IMR-90 (cell line): ENCODE results near the gene DNAJA4. TPM values are rescaled to one million over a fixed set of nuclear protein-coding genes. Genes with fewer than 3 reads are reported as not detected.

Source experiments
- ATAC-seq: fragments of 200-7000 bp; cut with Tn5 transposase; 2 replicates; pipeline ENCODE4 v1.9.1; 2020; ENCODE audit warnings: low read depth, mild to moderate bottlenecking, moderate library complexity
- BruUV-seq: library from RNA; stranded (reverse); fragments of 400-500 nt; replicated peaks from 2 replicates; lab custom pipeline; 2021; lab: Mats Ljungman, UMichigan
- CTCF ChIA-PET: fragments of 300-600 bp; formaldehyde crosslinking; extraction: SDS; loops from one replicate; lab custom pipeline; 2021; ENCODE audit warnings: antibody characterized with exemption; lab: Yijun Ruan, JAX
- POLR2A ChIA-PET: fragments of 300-600 bp; sonication (Branson Sonifier 250); formaldehyde crosslinking; loops from one replicate; lab custom pipeline; 2022; ENCODE audit warnings: antibody characterized with exemption; ENCODE audit not compliant: unreplicated experiment; lab: Charles Lee
- DNase-seq: peaks from one replicate; pipeline ENCODE4 v3.0.0; 2013
- H2AFZ ChIP-seq: replicated peaks from 2 replicates; pipeline ENCODE3; 2013; ENCODE audit warnings: low read length, mild to moderate bottlenecking; ENCODE audit not compliant: poor library complexity
- H2AK5ac ChIP-seq: 2 replicates; pipeline ENCODE4 v1.6.1; 2013; ENCODE audit warnings: low read depth, low read length, inconsistent platforms
- H2AK9ac ChIP-seq: replicated peaks from 2 replicates; pipeline ENCODE3; 2013; ENCODE audit warnings: mild to moderate bottlenecking, low read depth, low read length, moderate library complexity; ENCODE audit not compliant: poor library complexity
- H2BK120ac ChIP-seq: 2 replicates; pipeline ENCODE4 v1.6.1; 2013; ENCODE audit warnings: low read depth, low read length, inconsistent platforms
- H2BK15ac ChIP-seq: 3 replicates; pipeline ENCODE4 v1.6.1; 2013; ENCODE audit warnings: low read depth, low read length, inconsistent platforms
- H2BK20ac ChIP-seq: 2 replicates; pipeline ENCODE4 v1.6.1; 2013; ENCODE audit warnings: low read depth, mild to moderate bottlenecking, inconsistent platforms, low read length, moderate library complexity
- H2BK5ac ChIP-seq: 2 replicates; pipeline ENCODE4 v1.6.1; 2013; ENCODE audit warnings: mild to moderate bottlenecking, low read depth, low read length, inconsistent platforms; ENCODE audit not compliant: poor library complexity, severe bottlenecking
- H3K14ac ChIP-seq: replicated peaks from 2 replicates; pipeline ENCODE4 v1.6.1; 2013; ENCODE audit warnings: low read depth, low read length, inconsistent platforms
- H3K18ac ChIP-seq: 2 replicates; pipeline ENCODE4 v1.6.1; 2013; ENCODE audit warnings: low read depth, low read length, control low read depth
- H3K23ac ChIP-seq: 2 replicates; pipeline ENCODE4 v1.6.1; 2013; ENCODE audit warnings: low read depth, low read length, inconsistent platforms
- H3K27ac ChIP-seq: 2 replicates; pipeline ENCODE4 v1.5.1; 2013; ENCODE audit warnings: mild to moderate bottlenecking, control low read depth, low read length; ENCODE audit not compliant: insufficient read depth
- H3K27me3 ChIP-seq: 2 replicates; pipeline ENCODE4 v1.6.1; 2013; ENCODE audit warnings: low read length; ENCODE audit not compliant: control insufficient read depth, insufficient read depth
- H3K36me3 ChIP-seq: 2 replicates; pipeline ENCODE4 v1.6.1; 2013; ENCODE audit warnings: low read length, mixed read lengths; ENCODE audit not compliant: control insufficient read depth, insufficient read depth
- H3K4ac ChIP-seq: 2 replicates; pipeline ENCODE4 v1.6.1; 2013; ENCODE audit warnings: low read depth, low read length, inconsistent platforms
- H3K4me1 ChIP-seq: 2 replicates; pipeline ENCODE4 v1.6.1; 2013; ENCODE audit warnings: low read length, mixed read lengths; ENCODE audit not compliant: control insufficient read depth, insufficient read depth
- H3K4me2 ChIP-seq: 2 replicates; pipeline ENCODE4 v1.6.1; 2013; ENCODE audit warnings: low read depth, mild to moderate bottlenecking, control low read depth, low read length, moderate library complexity
- H3K4me3 ChIP-seq: 2 replicates; pipeline ENCODE4 v1.5.1; 2013; ENCODE audit warnings: low read depth, mild to moderate bottlenecking, control low read depth, low read length, moderate library complexity; ENCODE audit not compliant: insufficient read depth
- H3K56ac ChIP-seq: 2 replicates; pipeline ENCODE4 v1.6.1; 2013; ENCODE audit warnings: low read length, inconsistent platforms; ENCODE audit not compliant: insufficient read depth; ENCODE audit errors: extremely low read depth
- H3K79me1 ChIP-seq, 2 experiments: 2 replicates each; pipeline ENCODE4 v1.6.1; 2013; ENCODE audit warnings: low read length in 2 of 2, inconsistent platforms in 1 of 2, low read depth in 1 of 2
- H3K9ac ChIP-seq: 2 replicates; pipeline ENCODE4 v1.6.1; 2013; ENCODE audit warnings: low read depth, low read length, control low read depth
- H3K9me1 ChIP-seq: 2 replicates; pipeline ENCODE4 v1.6.1; 2013; ENCODE audit warnings: low read length, inconsistent platforms; ENCODE audit not compliant: insufficient read depth
- H3K9me3 ChIP-seq: 2 replicates; pipeline ENCODE4 v1.6.1; 2013; ENCODE audit warnings: low read length; ENCODE audit not compliant: control insufficient read depth, insufficient read depth
- H4K20me1 ChIP-seq: 2 replicates; pipeline ENCODE4 v1.6.1; 2013; ENCODE audit warnings: low read length, inconsistent platforms; ENCODE audit not compliant: insufficient read depth
- H4K5ac ChIP-seq: 2 replicates; pipeline ENCODE4 v1.6.1; 2013; ENCODE audit warnings: mild to moderate bottlenecking, low read depth, low read length, control low read depth
- H4K8ac ChIP-seq, 2 experiments: 2 replicates each; pipeline ENCODE4 v1.6.1; 2013; ENCODE audit warnings: low read depth in 2 of 2, low read length in 2 of 2, control low read depth in 1 of 2, inconsistent platforms in 1 of 2
- H4K91ac ChIP-seq: 2 replicates; pipeline ENCODE4 v1.6.1; 2013; ENCODE audit warnings: low read depth, low read length, inconsistent platforms; ENCODE audit not compliant: insufficient read depth
- CEBPB ChIP-seq: IDR thresholded peaks from 2 replicates; pipeline ENCODE4 v1.6.1; 2012; ENCODE audit warnings: low read depth, low read length, improper control_type of control experiment
- CHD1 ChIP-seq: IDR thresholded peaks from 2 replicates; pipeline ENCODE4 v1.6.1; 2012; ENCODE audit warnings: low read depth, low read length, improper control_type of control experiment
- FOS ChIP-seq: fragments of 150-350 bp; IDR thresholded peaks from 2 replicates; pipeline ENCODE4 v1.6.1; 2016; ENCODE audit warnings: low read depth, low read length
- MAZ ChIP-seq: IDR thresholded peaks from 2 replicates; pipeline ENCODE4 v1.6.1; 2012; ENCODE audit warnings: low read depth, mild to moderate bottlenecking, low read length, improper control_type of control experiment, moderate library complexity, borderline replicate concordance
- POLR2A ChIP-seq: IDR thresholded peaks from 2 replicates; pipeline ENCODE4 v1.6.1; 2012; ENCODE audit warnings: mild to moderate bottlenecking, low read depth, low read length
- RAD21 ChIP-seq: IDR thresholded peaks from 2 replicates; pipeline ENCODE4 v1.6.1; 2012; ENCODE audit warnings: low read length, improper control_type of control experiment
- RCOR1 ChIP-seq: IDR thresholded peaks from 2 replicates; pipeline ENCODE4 v1.6.1; 2012; ENCODE audit warnings: mild to moderate bottlenecking, low read length, improper control_type of control experiment; ENCODE audit not compliant: insufficient replicate concordance
- RFX5 ChIP-seq: IDR thresholded peaks from 2 replicates; pipeline ENCODE4 v1.8.0; 2012; ENCODE audit warnings: low read depth, mild to moderate bottlenecking, low read length, moderate library complexity
- WGBS, 2 experiments: methylation state at CpG; one replicate each; pipeline versions ENCODE4 v1.1.5 to v1.1.7; 2013; ENCODE audit warnings: missing lambda C conversion rate in 2 of 2; ENCODE audit not compliant: insufficient read length in 1 of 2; ENCODE audit errors: extremely low coverage in 2 of 2; 5-methylcytosine and 5-hydroxymethylcytosine counted together
- dilution Hi-C: fragments of 300-500 bp; cut with HindIII; formaldehyde crosslinking; loops from one replicate; pipeline ENCODE4 v1.14.3; 2018; ENCODE audit warnings: low sequenced_read_pairs; ENCODE audit not compliant: unreplicated experiment
- in situ Hi-C: fragments of 300-500 bp; cut with MboI; formaldehyde crosslinking; loops from 3 replicates; pipeline ENCODE4 v1.14.3; 2019; ENCODE audit warnings: low sequenced_read_pairs, inconsistent platforms, mixed read lengths
- intact Hi-C: fragments of 100-400 bp; cut with micrococcal nuclease; formaldehyde crosslinking; loops from 2 replicates; pipeline ENCODE4 v1.10.0; 2022
- polyA plus RNA-seq, 3 experiments: library from polyadenylated mRNA; depleted of rRNA; stranded (reverse); fragments of >200 nt; gene quantifications; 2 replicates each; pipeline ENCODE4 v1.2.3, GENCODE V29; 2012; ENCODE audit warnings: low replicate concordance in 1 of 3
- total RNA-seq: library from RNA; depleted of rRNA; stranded (reverse); fragments of >200 nt; gene quantifications from 2 replicates; pipeline ENCODE4 v1.2.3, GENCODE V29; 2012
- TF ChIP-seq, protein P1 (sequence below): fragments of 150-350 bp; IDR thresholded peaks from 2 replicates; pipeline ENCODE4 v1.6.1; 2017; ENCODE audit warnings: mild to moderate bottlenecking, antibody characterized with exemption, low read length, low read depth
- TF ChIP-seq, protein P2 (sequence below): conservative IDR thresholded peaks from 2 replicates; pipeline ENCODE4 v1.5.1; 2012; ENCODE audit warnings: mild to moderate bottlenecking, low read depth, low read length, improper control_type of control experiment
- TF ChIP-seq, protein P3 (sequence below): fragments of 150-350 bp; IDR thresholded peaks from 2 replicates; pipeline ENCODE4 v1.6.1; 2016; ENCODE audit warnings: low read depth, mild to moderate bottlenecking, low read length, moderate library complexity, borderline replicate concordance

DNAJA4 gene
- total and polyA plus RNA-seq, 2 of the 4 experiments (the other 2 are of a cell fraction), result 0.18 to 0.32 TPM

DNA sequence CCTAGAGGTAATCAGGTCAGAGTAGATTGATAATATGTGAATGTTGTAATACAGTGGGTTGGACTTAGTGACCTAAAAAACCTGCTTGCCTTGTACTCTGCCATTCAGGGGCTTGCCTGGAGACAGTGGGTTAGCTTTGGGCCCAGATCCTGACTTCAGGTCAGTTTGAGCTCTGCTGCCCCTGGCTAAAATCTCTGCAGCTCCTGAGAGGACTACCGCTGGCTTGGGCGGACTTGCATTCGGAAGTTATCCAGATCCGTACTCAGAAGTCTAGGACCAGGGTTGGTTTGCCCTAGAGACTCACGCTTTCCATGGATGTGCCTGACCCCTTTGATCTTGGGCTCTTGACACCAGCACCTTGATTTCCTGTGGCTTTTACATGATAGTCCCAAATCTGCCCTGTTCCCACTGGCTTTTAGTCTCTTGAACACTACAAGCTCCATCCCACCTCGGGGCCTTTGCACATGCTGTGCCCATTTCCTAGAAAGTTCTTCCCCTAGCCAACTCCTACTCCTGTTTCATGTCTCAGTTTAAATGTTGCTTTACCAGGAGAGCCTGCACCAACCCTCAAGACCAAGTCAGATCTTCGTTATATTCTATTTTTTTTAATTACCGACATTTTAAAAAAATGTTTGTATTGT, 35.9 kb upstream of the DNAJA4 start:
- Histone ChIP-seq H3K9me3 (peaks cover 3% of the 10 kb centered on the region; the same call in 1 of the 2 replicates), H3K27ac (no peak overlapping the region), H3K56ac (no peak overlapping the region), H3K14ac (no peak overlapping the region), H3K27me3 (peaks cover 43% of the 10 kb centered on the region), H3K4ac (no peak overlapping the region), H2BK120ac (no peak overlapping the region), H3K9me1 (no peaks in the 10 kb centered on the region), H2AK5ac (no peak overlapping the region), H4K8ac (no peak overlapping the region), H4K5ac (no peak overlapping the region), H3K79me1 (no peaks in the 10 kb centered on the region), H2AK9ac (no peak overlapping the region), H2BK5ac (no peak overlapping the region), H2BK20ac (no peak overlapping the region), H3K18ac (no peak overlapping the region), H3K9ac (no peak overlapping the region), H4K20me1 (no peaks in the 10 kb centered on the region), H2AFZ (no peak overlapping the region), H3K4me1 (no peaks in the 10 kb centered on the region), H3K4me3 (no peak overlapping the region), H3K36me3 (no peaks in the 10 kb centered on the region), H4K91ac (no peak overlapping the region), H3K4me2 (no peak overlapping the region), H2BK15ac (no peak overlapping the region), H3K23ac (no peak overlapping the region)
- in situ Hi-C loops (no loop called here), dilution Hi-C loops (no loop called here), intact Hi-C loops (no loop called here)
- ChIA-PET POLR2A (no interaction called here), CTCF (interaction anchor here (0.6 kb wide), 1 partner anchor 219 kb away, joined by 7 read pairs; no protein-coding TSS in a partner anchor)
- BruUV-seq, result no TSS peak
- DNase-seq (no peak), ATAC-seq (no peak)
- WGBS, 2 experiments, result 75% methylated on average over 5 of the region's 8 CpGs; no CpG with 5 or more reads in 1 of the 2 experiments
- TF ChIP-seq RCOR1, result no peak
- no peak for TF ChIP-seq POLR2A
- no peak for TF ChIP-seq RAD21
- TF ChIP-seq MAZ, result no peak
- TF ChIP-seq, protein P1, sequence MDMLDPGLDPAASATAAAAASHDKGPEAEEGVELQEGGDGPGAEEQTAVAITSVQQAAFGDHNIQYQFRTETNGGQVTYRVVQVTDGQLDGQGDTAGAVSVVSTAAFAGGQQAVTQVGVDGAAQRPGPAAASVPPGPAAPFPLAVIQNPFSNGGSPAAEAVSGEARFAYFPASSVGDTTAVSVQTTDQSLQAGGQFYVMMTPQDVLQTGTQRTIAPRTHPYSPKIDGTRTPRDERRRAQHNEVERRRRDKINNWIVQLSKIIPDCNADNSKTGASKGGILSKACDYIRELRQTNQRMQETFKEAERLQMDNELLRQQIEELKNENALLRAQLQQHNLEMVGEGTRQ, result no peak
- TF ChIP-seq, protein P2, sequence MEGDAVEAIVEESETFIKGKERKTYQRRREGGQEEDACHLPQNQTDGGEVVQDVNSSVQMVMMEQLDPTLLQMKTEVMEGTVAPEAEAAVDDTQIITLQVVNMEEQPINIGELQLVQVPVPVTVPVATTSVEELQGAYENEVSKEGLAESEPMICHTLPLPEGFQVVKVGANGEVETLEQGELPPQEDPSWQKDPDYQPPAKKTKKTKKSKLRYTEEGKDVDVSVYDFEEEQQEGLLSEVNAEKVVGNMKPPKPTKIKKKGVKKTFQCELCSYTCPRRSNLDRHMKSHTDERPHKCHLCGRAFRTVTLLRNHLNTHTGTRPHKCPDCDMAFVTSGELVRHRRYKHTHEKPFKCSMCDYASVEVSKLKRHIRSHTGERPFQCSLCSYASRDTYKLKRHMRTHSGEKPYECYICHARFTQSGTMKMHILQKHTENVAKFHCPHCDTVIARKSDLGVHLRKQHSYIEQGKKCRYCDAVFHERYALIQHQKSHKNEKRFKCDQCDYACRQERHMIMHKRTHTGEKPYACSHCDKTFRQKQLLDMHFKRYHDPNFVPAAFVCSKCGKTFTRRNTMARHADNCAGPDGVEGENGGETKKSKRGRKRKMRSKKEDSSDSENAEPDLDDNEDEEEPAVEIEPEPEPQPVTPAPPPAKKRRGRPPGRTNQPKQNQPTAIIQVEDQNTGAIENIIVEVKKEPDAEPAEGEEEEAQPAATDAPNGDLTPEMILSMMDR, result no peak
- TF ChIP-seq FOS, result no peak
- TF ChIP-seq CEBPB, result no peak
- TF ChIP-seq CHD1, result no peak
- TF ChIP-seq, protein P3, sequence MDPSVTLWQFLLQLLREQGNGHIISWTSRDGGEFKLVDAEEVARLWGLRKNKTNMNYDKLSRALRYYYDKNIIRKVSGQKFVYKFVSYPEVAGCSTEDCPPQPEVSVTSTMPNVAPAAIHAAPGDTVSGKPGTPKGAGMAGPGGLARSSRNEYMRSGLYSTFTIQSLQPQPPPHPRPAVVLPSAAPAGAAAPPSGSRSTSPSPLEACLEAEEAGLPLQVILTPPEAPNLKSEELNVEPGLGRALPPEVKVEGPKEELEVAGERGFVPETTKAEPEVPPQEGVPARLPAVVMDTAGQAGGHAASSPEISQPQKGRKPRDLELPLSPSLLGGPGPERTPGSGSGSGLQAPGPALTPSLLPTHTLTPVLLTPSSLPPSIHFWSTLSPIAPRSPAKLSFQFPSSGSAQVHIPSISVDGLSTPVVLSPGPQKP, result no peak
- TF ChIP-seq RFX5, result no peak
